Measurements from ENCODE around the gene LLGL1. TPM values are rescaled to one million over a fixed set of nuclear protein-coding genes. Genes with fewer than 3 reads are reported as not detected.

Gene LLGL1
- total RNA-seq: 33.3 and 36.2 TPM in 2 replicates

DNA sequence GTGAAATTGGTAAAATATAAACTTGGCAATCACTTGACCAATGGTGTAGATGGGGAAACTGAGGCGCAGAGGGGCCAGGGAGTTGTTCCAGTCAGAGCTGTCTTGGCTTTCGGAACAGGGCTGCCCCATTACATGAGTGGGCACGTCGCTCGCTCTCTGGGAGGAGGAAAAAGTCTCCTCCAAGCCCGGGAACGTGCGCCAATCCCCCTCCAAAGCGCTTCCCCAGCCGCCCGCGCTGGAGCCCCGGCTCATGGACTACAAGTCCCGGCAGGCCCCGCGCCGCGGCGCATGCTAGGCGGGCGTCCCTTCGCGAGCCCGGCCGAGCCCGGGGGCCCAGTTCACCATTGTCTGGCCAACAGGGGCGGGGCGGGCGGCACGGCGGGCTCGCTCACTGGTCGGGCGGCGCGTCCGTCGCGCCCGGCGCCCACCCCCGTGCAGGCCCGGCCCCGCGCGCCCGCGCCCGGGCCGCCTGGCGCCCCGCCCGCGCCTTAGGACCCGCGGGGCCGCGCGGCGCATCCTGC is at the start of gene LLGL1:
TSS of gene LLGL1 (plus strand) at position 515 of the 521 bp plus-strand sequence. CDS start 48 bp downstream, outside the sequence.

DNA sequence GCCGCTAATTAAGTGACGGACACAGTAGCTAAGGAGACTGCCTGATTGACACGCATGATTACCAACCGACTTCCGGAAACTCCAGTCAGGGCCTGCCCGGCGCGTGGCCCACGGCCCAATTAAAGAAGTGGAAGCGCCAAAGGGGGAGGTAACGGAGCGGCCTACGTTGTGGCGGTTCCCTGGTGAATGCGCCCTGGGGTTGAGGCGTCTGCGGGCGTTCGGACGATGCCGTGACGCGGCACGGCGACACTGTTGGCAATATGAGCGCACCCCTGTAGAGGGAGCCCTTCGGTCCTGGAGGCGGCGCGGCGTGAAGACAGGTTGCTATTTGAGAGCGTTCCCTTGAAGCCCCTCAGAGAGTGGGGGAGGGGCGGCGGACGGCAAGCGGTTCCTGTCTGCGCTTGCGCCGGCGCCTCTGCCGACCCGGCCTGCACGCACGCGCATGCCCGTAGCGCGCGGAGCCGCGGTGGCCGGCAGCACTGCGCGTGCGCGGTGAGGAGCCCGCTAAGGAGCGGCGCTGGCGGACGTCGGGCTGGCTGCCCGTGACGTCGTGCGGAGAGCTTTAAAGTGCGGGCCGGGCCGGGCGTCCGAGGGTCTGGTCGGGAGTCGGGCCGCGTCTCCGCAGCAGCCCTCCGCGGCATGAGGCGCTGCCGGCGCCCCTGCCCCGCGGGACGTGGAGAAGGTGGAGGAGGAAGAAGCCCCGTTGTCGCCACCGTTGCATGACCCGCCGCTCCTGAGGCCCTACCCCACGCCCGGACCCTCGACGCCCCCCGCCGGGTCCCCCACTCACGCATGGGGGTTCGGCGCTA is 41.9 kb upstream of the LLGL1 start, which contains the start of gene ALKBH5:
TSS of gene ALKBH5 (plus strand) at position 495 of the 809 bp plus-strand sequence. CDS start 416 bp downstream, outside the sequence.

DNA sequence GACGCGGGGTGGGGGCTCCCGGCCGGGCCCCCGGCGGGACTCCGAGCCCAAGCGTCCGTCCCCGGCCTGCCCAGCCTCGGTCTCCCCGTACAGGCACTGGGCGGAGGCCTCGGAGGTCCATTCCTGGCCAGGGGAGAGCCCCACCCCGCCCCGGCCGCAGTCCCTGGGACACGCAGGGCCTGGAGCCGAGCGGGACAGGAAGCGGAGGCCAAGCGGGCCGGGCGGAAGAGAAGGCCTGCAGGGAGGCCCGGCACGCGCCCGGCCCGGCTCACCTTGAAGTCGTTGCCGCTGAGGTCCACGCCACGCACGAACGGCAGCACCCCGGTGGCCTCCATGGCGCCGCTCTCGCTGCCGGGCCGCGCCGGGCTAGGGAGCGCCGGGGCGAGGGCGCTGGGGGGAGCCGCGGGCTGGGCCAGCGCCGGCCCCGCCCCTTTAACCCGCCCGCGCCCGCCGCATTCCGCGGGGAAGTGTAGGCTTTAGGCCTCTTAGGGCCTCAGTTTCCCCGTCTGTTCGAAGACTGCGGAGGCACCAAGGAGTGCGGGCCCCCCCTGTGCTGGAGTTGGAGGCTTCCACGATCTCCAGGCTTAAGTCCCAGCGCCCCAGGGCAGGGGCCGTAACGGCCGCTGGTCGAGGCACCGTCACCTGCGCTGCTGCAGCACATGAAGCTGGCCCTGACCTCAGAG is 33.1 kb downstream of the LLGL1 start, which contains the start of gene FLII:
TSS of gene FLII (minus strand) at position 383 of the 683 bp plus-strand sequence. CDS start at position 335, 48 bp downstream.

DNA sequence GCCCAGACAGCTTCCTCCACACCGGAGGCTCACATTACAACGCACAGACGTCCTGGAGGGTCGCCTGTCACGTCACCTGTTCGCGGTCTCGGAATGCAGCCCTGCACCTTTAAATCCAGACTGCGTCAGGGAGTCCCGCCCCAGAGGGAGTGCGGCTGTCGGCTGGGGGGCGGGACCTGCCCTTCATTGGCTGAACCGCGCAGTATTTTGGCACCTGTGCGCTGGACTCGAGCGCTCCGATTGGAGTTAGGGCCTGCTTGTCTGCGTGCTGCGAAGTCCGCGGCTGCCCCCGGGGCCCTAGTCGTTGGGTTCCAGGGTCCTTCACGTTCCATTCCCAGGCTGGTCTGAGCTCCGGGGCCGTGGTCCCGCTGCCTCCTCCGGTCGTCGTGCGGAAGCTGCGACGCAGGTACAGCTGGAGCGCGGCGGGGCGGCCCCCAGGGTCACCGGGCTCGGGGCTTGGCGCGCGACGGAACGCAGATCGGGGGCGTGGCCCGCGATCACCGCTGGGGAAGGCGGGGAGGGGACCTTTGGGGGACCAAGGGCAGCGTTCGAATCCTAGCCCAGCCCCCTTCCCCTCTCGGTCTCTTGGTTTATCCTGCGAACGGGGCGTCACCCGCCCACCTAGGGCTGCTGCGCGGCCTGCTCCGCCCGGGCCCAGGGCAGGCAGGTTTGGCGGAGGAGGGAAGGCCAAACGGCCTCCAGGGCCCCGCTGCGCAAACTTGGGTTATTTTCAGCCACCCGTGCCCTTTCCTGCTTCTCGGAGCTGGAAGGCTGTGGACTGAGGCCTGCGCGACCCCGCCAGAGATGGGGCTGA is 35.1 kb downstream of the LLGL1 start, which contains the start of gene MIEF2:
TSS of gene MIEF2 (plus strand) at position 331 of the 814 bp plus-strand sequence. CDS start 2,059 bp downstream, outside the sequence.

Other genes starting within 250 kb of the LLGL1 start
- 15.5 and 19.4 TPM in 2 replicates for gene ATPAF2, start 186.5 kb upstream of the LLGL1 start, total RNA-seq
- gene GID4, start 186.2 kb upstream of the LLGL1 start, total RNA-seq: 5.4 and 9.0 TPM in 2 replicates
- 29.3 and 43.5 TPM in 2 replicates for gene DRG2, start 137.7 kb upstream of the LLGL1 start, total RNA-seq
- under 0.01 and 0.56 TPM in 2 replicates for gene MYO15A, start 116.9 kb upstream of the LLGL1 start, total RNA-seq
- 168 and 201 TPM in 2 replicates for gene ALKBH5, start 41.8 kb upstream of the LLGL1 start, total RNA-seq
- gene FLII, start 33.1 kb downstream of the LLGL1 start, total RNA-seq: 209 and 366 TPM in 2 replicates
- 11.3 and 12.7 TPM in 2 replicates for gene MIEF2, start 35.0 kb downstream of the LLGL1 start, total RNA-seq
- 17.2 and 36.8 TPM in 2 replicates for gene TOP3A, start 89.4 kb downstream of the LLGL1 start, total RNA-seq
- gene SMCR8, start 89.7 kb downstream of the LLGL1 start, total RNA-seq: 14.2 and 14.9 TPM in 2 replicates
- 3.4 and 19.7 TPM in 2 replicates for gene SHMT1, start 137.9 kb downstream of the LLGL1 start, total RNA-seq
- not detected in 2 replicates for gene EVPLL, start 152.1 kb downstream of the LLGL1 start, total RNA-seq